ENCODE data around the gene C1orf232.

C1orf232 gene

DNA sequence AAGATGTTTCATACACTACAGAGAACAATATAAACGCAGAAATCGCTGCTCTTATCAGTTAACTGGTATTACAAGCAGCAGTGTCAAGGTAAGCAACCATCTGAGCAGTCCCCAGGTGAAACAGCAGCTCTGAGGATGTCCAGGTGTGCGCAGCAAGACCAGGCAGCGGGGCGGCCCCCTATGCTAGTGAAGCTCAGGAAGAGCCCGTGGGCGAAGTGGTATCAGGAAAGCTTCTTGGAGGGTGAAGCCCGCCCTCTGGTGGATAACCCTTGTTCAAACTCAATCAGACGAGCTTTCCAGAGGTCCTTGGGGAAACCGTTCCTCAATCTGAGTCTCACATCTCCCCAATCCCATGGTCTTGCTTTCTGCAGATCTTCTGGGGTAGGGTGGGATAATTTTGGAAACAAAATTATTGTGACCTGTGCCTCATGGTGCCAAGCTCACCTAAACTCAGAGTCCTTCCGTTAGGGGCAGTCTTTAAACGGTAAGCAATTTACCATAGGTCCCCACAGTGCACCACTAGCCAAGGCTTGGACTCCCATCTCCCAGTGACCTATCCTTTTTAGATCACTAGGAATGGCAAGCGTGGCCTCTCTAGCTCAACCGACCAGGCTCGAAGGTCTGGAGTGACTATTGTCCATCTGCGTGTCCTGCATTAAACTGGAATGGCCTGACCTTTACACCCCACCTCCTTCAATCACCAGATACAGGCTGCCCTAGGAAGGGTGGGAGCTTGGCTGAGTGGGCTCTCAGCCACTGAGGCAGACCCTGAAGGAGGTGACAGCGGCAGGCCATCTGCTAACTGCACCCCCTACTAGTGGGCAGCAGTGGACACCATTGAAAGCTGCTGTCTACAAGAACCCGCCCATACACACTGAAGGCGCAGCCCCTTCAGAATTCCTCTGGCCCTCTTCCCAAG lies 23.5 kb downstream of the C1orf232 start:
- POLR2A ChIA-PET = interaction anchor here (0.5 to 1.6 kb wide), 8 partner anchors 8 to 110 kb away, joined by 3 to 10 read pairs (median 4); partner anchors contain the start of genes CEP85, PDIK1L and ZNF593
- no peaks in the 10 kb centered on the region for H3K36me3 ChIP-seq (ENCODE audit: control insufficient read depth in 2 of 2, insufficient read depth in 1 of 2, low read length in 2 of 2)
- no peaks in the 10 kb centered on the region for H3K4me1 ChIP-seq (ENCODE audit: control insufficient read depth, insufficient read depth, low read length)
- CTCF ChIA-PET = interaction anchor here (0.6 to 7.4 kb wide), 44 partner anchors 9 to 272 kb away, joined by 3 to 129 read pairs (median 5); partner anchors contain the start of genes CEP85, FAM110D and ZNF593
- no peaks in the 10 kb centered on the region for H3K9me3 ChIP-seq (ENCODE audit: control insufficient read depth, insufficient read depth, low read depth, low read length)
- no peak overlapping the region for H3K27ac ChIP-seq (ENCODE audit: extremely low read depth, low read depth, low read length)
- H3K4me3 ChIP-seq (ENCODE audit: low read depth, low read length) = no peak overlapping the region
- TF ChIP-seq ZNF660 (tag by site-specific recombination; IDR thresholded peaks at IDR 0.05) (peak; percentile 56; the same call in 1 of the 2 replicates), ZNF266 (tag by site-specific recombination; IDR thresholded peaks at IDR 0.05; ENCODE audit: low read depth) (no peak), ZNF169 (tag by site-specific recombination; IDR thresholded peaks at IDR 0.05) (no peak), GLIS2 (tag by site-specific recombination; IDR thresholded peaks at IDR 0.05) (0 out of 2 replicates have a peak, but pooled peaks have one; percentile 25), ZNF510 (tag by site-specific recombination; IDR thresholded peaks at IDR 0.05; ENCODE audit: insufficient replicate concordance) (no peak), MZF1 (tag by site-specific recombination; IDR thresholded peaks at IDR 0.05; ENCODE audit: borderline replicate concordance) (no peak), ZNF335 (tag by site-specific recombination; conservative IDR thresholded peaks at IDR 0.05) (peak; percentile 91), ZNF629 (tag by site-specific recombination; IDR thresholded peaks at IDR 0.05) (no peak), ZNF274 (IDR thresholded peaks at IDR 0.05; ENCODE audit: low read length) (no peak), ZNF274 (tag by site-specific recombination; IDR thresholded peaks at IDR 0.05; ENCODE audit: borderline replicate concordance) (no peak), KLF1 (tag by site-specific recombination; IDR thresholded peaks at IDR 0.05) (no peak), ZNF366 (tag by site-specific recombination; conservative IDR thresholded peaks at IDR 0.05) (no peak), ZNF155 (tag by site-specific recombination; IDR thresholded peaks at IDR 0.05) (no peak), ZNF654 (tag by site-specific recombination; IDR thresholded peaks at IDR 0.05; ENCODE audit: low read depth) (peak; percentile 87), ZNF792 (tag by site-specific recombination; IDR thresholded peaks at IDR 0.05) (no peak), ZSCAN30 (tag by site-specific recombination; IDR thresholded peaks at IDR 0.05) (0 out of 2 replicates have a peak, but pooled peaks have one; percentile 29), ZBTB21 (tag by site-specific recombination; IDR thresholded peaks at IDR 0.05) (no peak), ZNF561 (tag by site-specific recombination; IDR thresholded peaks at IDR 0.05; ENCODE audit: borderline replicate concordance) (peak; percentile 50; the same call in 1 of the 2 replicates), KLF10 (tag by site-specific recombination; IDR thresholded peaks at IDR 0.05) (0 out of 2 replicates have a peak, but pooled peaks have one; percentile 25), ZFHX2 (tag by site-specific recombination; conservative IDR thresholded peaks at IDR 0.05) (no peak), ZNF121 (tag by site-specific recombination; IDR thresholded peaks at IDR 0.05) (no peak), ZNF341 (tag by site-specific recombination; IDR thresholded peaks at IDR 0.05; ENCODE audit: low read depth) (0 out of 2 replicates have a peak, but pooled peaks have one; percentile 18), ZIC2 (tag by site-specific recombination; IDR thresholded peaks at IDR 0.05) (peak; percentile 67), TRIM28 (IDR thresholded peaks at IDR 0.05; ENCODE audit: borderline replicate concordance, low read length) (no peak)
- TF ChIP-seq, protein P1, sequence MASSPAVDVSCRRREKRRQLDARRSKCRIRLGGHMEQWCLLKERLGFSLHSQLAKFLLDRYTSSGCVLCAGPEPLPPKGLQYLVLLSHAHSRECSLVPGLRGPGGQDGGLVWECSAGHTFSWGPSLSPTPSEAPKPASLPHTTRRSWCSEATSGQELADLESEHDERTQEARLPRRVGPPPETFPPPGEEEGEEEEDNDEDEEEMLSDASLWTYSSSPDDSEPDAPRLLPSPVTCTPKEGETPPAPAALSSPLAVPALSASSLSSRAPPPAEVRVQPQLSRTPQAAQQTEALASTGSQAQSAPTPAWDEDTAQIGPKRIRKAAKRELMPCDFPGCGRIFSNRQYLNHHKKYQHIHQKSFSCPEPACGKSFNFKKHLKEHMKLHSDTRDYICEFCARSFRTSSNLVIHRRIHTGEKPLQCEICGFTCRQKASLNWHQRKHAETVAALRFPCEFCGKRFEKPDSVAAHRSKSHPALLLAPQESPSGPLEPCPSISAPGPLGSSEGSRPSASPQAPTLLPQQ (tag by site-specific recombination; IDR thresholded peaks at IDR 0.05) = no peak
- TF ChIP-seq, protein P2, sequence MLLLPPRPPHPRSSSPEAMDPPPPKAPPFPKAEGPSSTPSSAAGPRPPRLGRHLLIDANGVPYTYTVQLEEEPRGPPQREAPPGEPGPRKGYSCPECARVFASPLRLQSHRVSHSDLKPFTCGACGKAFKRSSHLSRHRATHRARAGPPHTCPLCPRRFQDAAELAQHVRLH (tag by site-specific recombination; IDR thresholded peaks at IDR 0.05) = no peak
- TF ChIP-seq, protein P3, sequence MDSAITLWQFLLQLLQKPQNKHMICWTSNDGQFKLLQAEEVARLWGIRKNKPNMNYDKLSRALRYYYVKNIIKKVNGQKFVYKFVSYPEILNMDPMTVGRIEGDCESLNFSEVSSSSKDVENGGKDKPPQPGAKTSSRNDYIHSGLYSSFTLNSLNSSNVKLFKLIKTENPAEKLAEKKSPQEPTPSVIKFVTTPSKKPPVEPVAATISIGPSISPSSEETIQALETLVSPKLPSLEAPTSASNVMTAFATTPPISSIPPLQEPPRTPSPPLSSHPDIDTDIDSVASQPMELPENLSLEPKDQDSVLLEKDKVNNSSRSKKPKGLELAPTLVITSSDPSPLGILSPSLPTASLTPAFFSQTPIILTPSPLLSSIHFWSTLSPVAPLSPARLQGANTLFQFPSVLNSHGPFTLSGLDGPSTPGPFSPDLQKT (IDR thresholded peaks at IDR 0.05; ENCODE audit: borderline replicate concordance, low read depth, low read length) = no peak
- TF ChIP-seq, protein P4, sequence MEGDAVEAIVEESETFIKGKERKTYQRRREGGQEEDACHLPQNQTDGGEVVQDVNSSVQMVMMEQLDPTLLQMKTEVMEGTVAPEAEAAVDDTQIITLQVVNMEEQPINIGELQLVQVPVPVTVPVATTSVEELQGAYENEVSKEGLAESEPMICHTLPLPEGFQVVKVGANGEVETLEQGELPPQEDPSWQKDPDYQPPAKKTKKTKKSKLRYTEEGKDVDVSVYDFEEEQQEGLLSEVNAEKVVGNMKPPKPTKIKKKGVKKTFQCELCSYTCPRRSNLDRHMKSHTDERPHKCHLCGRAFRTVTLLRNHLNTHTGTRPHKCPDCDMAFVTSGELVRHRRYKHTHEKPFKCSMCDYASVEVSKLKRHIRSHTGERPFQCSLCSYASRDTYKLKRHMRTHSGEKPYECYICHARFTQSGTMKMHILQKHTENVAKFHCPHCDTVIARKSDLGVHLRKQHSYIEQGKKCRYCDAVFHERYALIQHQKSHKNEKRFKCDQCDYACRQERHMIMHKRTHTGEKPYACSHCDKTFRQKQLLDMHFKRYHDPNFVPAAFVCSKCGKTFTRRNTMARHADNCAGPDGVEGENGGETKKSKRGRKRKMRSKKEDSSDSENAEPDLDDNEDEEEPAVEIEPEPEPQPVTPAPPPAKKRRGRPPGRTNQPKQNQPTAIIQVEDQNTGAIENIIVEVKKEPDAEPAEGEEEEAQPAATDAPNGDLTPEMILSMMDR (tag by site-specific recombination; IDR thresholded peaks at IDR 0.05) = peak; percentile 79
- TF ChIP-seq, protein P5, sequence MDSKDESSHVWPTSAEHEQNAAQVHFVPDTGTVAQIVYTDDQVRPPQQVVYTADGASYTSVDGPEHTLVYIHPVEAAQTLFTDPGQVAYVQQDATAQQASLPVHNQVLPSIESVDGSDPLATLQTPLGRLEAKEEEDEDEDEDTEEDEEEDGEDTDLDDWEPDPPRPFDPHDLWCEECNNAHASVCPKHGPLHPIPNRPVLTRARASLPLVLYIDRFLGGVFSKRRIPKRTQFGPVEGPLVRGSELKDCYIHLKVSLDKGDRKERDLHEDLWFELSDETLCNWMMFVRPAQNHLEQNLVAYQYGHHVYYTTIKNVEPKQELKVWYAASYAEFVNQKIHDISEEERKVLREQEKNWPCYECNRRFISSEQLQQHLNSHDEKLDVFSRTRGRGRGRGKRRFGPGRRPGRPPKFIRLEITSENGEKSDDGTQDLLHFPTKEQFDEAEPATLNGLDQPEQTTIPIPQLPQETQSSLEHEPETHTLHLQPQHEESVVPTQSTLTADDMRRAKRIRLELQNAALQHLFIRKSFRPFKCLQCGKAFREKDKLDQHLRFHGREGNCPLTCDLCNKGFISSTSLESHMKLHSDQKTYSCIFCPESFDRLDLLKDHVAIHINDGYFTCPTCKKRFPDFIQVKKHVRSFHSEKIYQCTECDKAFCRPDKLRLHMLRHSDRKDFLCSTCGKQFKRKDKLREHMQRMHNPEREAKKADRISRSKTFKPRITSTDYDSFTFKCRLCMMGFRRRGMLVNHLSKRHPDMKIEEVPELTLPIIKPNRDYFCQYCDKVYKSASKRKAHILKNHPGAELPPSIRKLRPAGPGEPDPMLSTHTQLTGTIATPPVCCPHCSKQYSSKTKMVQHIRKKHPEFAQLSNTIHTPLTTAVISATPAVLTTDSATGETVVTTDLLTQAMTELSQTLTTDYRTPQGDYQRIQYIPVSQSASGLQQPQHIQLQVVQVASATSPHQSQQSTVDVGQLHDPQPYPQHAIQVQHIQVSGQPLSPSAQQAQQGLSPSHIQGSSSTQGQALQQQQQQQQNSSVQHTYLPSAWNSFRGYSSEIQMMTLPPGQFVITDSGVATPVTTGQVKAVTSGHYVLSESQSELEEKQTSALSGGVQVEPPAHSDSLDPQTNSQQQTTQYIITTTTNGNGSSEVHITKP (tag by site-specific recombination; IDR thresholded peaks at IDR 0.05) = no peak

Data from HEK293 (cell line).